Amniotic epithelial cell (primary cell): ENCODE measurements around the gene SUSD4.
"Not testable (repeated sequence)": the region's sequence is repeated elsewhere in the genome, so short reads cannot be mapped to it uniquely, and the experiment has no call there.

Experiments
- DNase-seq: peaks from one replicate; pipeline ENCODE4 v3.0.0-alpha.2; 2010; ENCODE audit warnings: low read depth

SUSD4 gene

GRCh38 chr1:223251387-223251786 is 112.6 kb downstream of the SUSD4 start:
- DNase-seq, result not testable (repeated sequence)

DNA sequence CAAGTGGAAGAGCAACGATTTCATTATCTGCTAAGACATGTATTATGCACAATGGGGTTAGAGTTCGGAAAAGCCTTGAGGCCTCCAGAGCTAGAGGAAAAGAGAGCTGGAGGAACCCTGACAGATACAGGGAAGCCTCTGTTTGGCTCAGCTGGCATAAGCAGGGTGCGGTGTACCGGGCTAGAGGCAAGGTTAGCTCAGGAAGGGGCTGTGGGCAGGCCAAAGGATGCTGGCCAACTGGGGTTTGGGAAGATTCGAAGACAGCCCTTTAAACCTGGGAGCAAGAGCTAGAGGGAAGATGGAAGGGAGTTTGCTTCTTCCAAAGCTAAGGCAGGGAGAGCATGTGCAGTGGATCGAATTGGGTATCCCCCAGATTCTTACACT is 113.4 kb downstream of the SUSD4 start:
- DNase-seq, result no peak

DNA sequence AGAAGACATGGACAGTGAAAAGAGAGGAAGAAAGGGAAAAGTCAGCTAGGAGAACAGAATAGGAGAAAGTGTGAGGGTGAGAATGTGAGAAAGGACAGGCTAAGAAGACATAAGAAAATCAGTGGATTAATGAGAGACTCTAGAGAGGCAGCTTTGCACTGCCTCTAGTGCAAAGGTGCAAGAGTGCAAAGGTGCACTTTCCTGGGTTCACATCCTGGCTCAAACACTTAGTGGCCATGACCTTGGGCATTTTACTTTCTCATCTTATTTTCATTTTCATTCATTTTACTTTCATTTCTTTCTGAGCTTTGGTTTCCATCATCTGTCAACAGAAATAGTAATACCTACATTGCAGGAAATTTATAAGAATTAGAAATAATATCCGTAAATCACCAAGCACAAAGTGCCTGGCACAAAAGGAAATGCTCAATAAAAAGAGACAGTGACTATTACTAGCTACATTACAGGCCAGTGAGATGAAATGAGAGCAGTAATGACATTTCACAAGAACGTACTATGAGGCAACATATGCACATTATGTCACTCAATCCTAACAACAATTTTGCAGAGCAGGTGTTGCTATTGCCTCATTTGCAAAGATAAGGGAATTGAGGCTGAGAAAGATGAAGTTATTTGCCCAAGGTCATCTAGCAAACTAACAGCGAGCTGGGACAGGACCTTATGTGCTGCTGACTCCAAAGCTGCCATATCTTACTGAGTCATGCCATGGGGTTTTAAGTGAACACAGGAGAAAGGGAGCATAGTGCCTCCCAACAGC is 113.9 kb downstream of the SUSD4 start:
- DNase-seq, result peak; percentile 90

GRCh38 chr1:223248770-223249140 is 115.2 kb downstream of the SUSD4 start:
- DNase-seq, result no peak

DNA sequence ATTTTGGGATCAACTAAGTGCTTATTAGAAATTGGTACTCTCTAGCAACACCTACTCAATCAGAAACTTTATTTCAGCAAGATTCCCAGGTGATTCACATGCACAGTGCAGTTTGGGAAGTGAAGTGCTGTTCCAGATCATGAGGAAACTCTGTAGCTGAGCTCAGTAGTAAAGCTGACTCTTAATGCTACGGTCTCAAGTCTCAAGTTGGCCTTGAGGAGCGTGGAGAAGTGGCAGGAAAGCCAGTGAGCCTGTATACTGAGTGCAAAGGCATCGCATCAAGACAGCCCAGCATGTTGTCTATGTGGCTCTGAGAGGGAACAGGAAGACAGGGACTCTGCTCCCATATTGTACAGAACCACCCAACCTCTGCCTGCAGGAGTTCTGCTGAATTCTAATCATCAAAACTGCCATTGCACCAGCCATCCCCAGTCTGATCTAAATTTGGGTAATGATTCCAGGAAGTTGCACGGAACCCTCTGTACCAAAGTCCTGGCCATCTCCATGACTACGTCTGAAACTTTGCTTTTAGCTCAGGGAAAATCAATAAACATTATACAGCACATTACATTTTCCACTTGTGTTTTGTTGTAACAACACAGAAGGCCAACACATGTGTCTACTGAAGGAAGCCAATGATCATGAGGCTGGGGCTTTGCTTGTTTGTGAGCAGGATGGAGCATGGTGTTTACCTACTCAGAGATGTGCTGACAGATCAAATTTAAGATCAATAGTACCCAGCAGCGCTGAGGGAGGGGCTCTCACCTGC is 115.8 kb downstream of the SUSD4 start:
- DNase-seq, result no peak

DNA sequence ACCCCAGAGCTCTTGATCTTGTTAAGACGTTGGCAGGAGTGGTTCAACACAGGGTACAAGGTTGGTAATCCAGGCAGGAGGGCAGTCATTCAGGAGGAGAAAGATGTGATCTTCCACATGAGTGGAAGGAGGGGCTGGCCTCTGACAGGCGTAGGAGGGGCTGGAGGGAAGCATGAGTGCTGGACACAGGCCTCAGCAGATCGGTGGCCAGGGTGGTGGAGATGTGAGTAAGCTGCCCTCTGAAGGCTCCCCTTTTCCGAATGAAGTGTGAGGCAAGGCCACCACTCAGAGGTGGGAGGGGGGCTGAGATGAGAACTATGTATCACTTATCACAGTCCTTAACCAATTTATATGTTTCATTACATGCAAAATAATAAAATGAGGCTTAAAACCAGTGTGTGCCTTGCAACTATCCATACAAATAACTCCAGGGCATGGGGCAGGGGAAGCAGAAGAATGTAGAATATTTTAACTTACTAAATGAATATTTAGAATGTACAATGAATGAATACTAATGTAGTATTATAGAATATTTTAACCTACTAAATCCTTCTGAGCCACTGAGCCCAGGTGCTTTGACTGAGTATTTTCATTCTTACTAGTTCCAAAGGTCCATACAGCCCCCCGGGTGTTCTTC is 117.4 kb downstream of the SUSD4 start:
- DNase-seq, result no peak

GRCh38 chr1:223245983-223246382 is 118.0 kb downstream of the SUSD4 start:
- no peak for DNase-seq

- DNase-seq, result no peak
Observed at GRCh38 chr1:223245411-223245810, 118.6 kb downstream of the SUSD4 start.

GRCh38 chr1:223244366-223245103 is 119.4 kb downstream of the SUSD4 start:
- peak; percentile 6 for DNase-seq

- DNase-seq, result no peak
Observed at GRCh38 chr1:223243441-223244050, 120.4 kb downstream of the SUSD4 start.

DNA sequence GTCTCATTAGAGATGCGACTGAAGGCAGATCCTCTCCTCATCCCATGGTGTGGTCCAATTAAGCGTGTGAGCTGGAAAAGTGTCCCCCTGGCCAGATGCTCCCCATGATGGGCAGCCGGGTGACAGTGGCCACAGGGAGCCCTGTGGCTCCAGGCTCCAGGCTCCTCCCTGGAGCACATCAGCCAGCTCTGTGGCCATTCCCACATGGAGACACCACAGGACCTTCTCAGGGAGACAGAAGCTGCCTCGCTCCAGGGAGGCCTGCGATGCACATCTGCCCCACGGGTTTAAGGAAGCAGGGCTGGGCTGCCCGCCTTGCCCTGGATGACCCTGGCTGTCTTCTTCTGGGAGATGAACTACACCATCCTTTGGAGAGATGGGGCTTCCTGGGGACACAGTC is 121.0 kb downstream of the SUSD4 start:
- DNase-seq, result no peak

GRCh38 chr1:223242382-223242955 is 121.5 kb downstream of the SUSD4 start:
- DNase-seq, result peak; percentile 9

- DNase-seq, result no peak
Observed at GRCh38 chr1:223240122-223240521, 123.9 kb downstream of the SUSD4 start.

DNA sequence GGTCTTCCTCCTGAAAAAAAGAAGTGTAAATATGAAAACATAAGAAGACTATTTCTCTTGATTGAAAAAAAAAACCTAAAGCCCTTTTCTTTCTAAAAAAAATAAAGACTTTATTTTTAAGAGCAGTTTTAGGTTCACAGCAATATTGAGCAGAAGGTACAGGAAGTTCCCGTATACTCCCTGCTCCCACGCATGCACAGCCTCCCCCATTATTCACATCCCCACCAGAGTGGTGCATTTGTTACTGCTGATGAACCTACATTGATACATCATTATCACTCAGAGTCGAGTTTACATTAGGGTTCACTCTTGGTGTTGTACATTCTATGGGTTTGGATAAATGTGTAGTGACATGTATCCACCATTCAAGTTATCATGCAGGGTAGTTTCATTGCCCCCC is 128.9 kb downstream of the SUSD4 start:
- DNase-seq, result no peak

- no peak for DNase-seq
Observed at GRCh38 chr1:223234534-223234933, 129.4 kb downstream of the SUSD4 start.

GRCh38 chr1:223234170-223234514 is 129.8 kb downstream of the SUSD4 start:
- no peak for DNase-seq

DNA sequence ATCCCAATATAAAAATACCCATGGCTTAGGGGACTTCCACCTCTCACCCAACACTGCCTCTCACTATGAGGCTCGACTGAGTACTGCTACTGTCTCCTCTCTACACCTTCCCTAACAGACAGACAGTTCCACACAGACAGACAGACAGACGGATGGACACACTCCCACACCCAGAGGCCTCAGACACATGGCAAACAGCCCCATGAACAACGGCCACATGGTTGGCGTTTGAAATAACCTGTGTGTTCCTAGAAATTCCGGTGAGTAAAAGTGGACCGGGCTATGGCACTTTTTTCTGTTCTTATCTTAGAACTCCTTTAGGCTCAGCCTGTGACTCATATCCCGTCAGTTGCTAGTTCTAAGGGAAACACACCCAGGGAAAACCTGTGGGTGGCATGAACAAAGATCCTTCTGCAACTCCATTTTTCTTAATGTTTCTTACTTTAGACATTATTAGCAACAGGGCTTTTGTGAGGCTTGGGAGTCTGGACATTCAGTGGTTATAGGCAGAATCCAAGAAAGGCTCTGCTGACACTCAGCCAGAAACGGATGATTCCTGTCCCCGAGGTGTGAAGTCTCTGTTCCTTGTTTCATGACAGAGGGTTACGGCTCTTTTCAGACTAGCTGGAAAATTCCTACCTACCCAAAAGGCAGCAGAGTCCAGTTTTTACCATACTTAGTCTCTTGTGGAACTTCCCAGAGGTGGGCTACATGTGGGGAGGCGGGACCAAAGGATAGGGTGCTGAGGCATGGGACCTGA is 130.4 kb downstream of the SUSD4 start:
- peak; percentile 91 for DNase-seq

DNA sequence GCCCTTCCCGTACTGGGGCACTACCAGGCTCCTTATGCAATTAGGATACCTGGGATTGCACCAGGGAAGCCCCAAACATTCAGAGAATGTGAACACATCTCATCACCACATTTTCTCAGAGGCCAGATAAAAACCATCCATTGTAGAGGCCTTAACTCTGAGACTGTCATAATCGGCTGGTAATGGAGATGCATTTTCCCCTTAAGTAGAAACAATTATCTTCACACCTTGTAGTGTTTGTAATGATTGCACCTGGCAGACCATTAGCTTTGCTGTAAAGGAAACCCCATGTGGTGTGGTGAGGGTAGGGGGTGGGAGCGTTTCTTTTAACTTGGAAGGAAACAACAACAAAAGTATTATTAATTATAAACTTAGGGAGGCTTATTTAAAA is 131.0 kb downstream of the SUSD4 start:
- DNase-seq, result peak; percentile 42

DNA sequence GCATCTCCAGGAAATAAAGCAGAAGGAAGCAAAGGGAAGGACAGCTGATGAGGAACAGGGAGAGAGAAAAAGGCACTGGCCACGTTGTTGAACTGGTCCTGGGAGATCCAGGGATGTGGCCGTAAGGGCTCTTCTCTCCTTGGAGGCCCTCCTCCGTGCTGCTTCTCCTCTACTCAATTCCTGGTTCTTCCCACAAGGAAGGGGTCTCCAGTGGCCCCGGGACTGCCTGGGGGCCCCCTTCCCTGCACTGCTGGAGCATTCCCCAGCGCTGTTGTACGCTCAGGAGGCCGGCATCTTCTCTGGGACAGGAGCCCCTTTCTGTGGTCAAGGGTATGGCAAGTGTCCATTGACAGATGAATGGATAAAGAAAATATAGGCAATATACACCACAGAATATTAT is 132.4 kb downstream of the SUSD4 start:
- no peak for DNase-seq

GRCh38 chr1:223231011-223231572 is 132.9 kb downstream of the SUSD4 start:
- no peak for DNase-seq
